Measurements from ENCODE around the gene EML3.
"Not testable (repeated sequence)": the region's sequence is repeated elsewhere in the genome, so short reads cannot be mapped to it uniquely, and the experiment has no call there.

Gene EML3
- 18.0 to 79.7 (median 44.6) reads per million in 18 experiments for total RNA-seq

DNA sequence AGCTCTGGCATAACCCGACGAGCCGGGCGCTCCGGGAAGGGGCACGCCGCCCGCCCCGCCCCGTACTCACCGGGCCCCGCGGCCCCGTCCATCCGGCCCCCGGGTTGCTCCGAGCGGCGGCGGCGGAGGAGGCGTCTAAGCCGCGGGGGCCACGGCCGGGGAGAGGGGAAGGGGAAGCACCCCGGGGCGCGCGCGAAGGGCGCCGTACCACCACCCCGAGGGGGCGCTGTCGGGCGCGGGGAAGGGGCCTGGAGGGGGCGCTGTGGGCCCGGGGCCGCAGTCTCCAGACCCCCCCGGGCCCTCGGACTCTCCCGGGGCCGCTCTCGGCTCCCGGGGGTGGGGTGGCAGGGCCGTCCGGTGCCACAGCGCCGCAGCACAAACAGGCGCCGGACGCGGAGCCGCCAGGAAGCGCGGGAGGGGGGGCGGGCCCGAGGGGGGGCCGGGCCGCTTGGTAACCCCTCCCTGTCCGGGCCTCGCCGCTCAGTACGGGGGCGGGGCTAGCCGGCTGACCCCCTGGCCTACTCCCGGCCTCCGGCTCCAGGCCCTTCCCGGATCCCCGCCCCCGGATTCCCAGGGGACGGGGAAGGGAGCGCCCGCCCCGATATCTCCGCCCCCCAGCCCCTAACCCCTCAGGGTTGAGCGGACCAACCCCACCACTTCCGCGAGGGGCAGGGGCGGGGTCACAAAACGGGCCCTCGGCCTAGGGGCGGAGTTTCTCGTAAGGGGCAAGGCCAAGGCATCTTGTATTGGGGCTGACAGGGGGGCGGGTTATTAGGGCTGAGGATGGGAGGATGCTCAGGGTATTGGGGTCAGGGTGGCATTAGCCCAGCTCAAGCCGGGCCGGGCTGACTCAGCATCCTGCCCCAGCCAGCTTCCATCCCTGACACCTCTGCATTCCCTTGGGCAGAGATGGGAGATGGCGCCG, at the start of gene EML3, which contains the start of gene ROM1:
TSS of gene EML3 (minus strand) at position 410 of the 925 bp plus-strand sequence. CDS start at position 92, 318 bp downstream.
TSS of gene ROM1 (plus strand) at position 892 of the 925 bp plus-strand sequence. CDS start at position 917, 25 bp downstream.
- peak; percentile 74 to 76 for DNase-seq

DNA sequence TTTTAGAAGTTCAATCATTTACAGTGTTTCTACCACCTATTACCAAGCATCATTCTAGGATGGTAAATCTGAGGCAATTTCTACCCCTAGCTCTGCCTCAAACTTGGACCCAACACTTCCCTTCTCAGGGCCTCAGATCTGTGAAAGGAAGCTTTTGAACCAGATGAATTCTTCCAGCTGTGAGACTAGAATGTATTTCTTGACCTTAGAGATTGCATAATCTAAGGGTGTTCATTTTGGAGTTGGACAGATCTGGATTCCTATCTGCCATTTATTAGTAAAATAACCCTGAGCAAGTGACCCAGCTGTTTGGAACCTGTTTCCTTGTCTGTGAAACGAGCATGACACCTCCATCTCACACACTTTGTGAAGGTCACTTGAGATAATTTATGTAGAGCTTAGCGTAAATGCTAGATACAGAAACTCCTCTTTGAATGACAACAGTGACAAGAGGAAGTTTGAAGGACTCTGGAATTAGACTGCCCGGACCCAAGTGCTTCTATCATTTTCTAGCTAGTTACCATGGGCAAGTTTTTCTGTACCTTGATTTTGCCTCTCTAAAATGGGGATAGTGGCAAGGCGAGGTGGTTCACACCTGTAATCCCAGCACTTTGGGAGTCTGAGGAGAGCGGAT, 44.3 kb upstream of the EML3 start:
- DNase-seq: no peak

- no peak for DNase-seq
Observed at GRCh38 chr11:62654297-62654696, 41.7 kb upstream of the EML3 start.

DNA sequence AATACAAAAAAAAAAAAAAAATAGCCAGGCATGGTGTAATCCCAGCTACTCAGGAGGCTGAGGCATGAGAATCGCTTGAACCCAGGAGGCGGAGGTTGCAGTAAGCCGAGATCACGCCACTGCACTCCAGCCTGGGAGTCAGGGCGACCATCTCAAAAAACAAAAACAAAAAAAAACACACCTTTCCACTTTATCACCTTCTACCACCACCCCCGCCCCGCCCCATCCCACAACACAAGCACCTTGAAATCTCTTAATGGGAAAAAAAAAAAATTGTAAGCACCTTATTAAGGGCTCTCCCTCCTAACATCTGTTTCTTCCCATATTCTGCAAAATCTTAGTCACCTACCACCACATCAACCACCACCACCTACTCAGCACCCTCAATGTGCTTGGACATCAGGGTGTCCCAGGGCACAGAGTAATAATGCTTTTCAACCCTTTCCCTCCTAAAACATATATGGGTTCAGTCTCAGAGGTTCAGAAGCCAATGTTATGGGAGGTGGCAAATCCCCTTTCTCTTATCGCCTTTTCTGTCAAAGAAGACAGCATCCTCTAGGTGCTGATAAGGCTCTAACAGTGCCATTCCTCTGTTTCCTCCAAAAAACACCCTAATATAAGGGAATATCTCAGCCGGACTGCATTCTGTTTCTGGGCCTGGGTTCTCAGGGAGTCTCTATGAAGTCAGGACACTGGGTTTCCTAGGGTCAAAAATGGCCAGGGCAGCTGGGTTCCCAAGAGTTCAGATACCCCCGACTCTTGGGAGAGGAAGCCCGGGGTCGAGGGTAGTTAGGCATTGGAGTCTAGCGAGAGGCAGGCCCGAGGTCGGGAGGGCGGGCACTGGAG, 39.8 kb upstream of the EML3 start:
- no peak for DNase-seq

- not testable (repeated sequence) for DNase-seq
Observed at GRCh38 chr11:62650283-62650682, 37.7 kb upstream of the EML3 start.

DNA sequence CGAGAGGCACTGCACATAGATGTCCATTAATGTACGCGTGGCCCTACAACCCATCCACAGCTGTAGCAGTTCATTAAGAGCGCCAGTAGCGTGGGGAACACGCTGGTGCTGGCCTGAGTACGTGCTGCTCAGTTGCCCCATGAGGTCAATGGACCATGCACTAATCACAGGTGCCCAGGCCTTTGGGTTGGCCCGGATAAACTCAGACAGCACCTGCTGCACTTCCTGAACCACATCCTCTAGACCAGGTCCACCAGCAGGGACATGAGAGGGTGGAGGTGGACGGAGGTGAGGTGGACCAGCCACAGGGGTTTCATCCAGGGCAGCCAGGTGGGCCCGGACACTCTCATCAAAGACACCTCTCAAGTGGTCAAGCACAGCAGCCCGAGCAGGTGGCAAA, 36.9 kb upstream of the EML3 start:
- no peak for DNase-seq

- no peak for DNase-seq
Observed at GRCh38 chr11:62648967-62649364, 36.4 kb upstream of the EML3 start.

GRCh38 chr11:62648185-62648966, 35.8 kb upstream of the EML3 start:
- DNase-seq: no peak

GRCh38 chr11:62647609-62648005, 35.0 kb upstream of the EML3 start:
- DNase-seq: no peak

- DNase-seq: no peak
Observed at GRCh38 chr11:62646825-62647608, 34.4 kb upstream of the EML3 start.

GRCh38 chr11:62645946-62646824, 33.6 kb upstream of the EML3 start, which contains the start of gene GANAB:
TSS of gene GANAB (minus strand) at chr11:62646613. CDS start at chr11:62646599, 14 bp downstream.
- DNase-seq: peak; percentile 98 to 99

- DNase-seq: peak in 1 of 2 donors; percentile 11
Observed at GRCh38 chr11:62645671-62645945, 33.0 kb upstream of the EML3 start.

GRCh38 chr11:62644220-62644619, 31.6 kb upstream of the EML3 start:
- DNase-seq: no peak

DNA sequence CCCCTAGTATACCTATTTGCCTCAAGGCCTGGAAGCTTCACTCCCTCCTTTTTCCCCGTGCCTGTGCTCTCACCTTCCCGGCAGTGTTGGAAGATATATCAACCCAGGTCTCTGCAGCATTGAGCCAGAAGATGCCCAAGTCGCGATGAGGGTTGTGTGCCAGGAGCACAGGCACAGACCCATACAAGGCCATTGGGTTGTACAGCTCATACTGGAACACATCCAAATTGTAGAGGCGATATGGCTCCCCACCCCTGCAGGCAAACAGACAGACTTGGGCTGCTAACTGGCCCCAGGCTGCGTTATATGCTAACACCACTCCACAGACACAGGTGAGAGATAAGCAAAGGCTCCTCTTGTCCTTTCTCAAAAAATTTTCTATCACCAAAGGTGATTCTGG, 19.9 kb upstream of the EML3 start:
- DNase-seq: no peak

DNA sequence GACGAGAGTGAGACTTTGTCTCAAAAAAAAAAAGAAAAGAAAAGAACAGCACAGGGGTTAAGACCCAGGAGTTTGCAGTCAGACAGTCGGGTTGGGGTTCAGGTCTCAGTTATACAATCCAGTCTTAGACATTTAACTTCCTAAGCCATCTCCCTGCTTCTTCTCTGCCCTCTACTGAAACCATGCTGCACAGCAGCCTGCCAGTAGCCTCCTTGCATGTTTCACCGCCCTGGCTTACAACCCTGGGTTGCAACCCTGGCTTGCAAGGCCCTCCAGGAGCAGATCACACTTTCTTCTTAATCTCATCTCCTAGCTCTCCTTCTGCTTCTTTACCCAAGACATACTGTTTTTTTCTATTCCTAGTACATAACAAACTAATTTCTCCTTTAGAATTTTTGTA, 15.1 kb upstream of the EML3 start:
- peak in 1 of 2 donors; percentile 16 for DNase-seq

DNA sequence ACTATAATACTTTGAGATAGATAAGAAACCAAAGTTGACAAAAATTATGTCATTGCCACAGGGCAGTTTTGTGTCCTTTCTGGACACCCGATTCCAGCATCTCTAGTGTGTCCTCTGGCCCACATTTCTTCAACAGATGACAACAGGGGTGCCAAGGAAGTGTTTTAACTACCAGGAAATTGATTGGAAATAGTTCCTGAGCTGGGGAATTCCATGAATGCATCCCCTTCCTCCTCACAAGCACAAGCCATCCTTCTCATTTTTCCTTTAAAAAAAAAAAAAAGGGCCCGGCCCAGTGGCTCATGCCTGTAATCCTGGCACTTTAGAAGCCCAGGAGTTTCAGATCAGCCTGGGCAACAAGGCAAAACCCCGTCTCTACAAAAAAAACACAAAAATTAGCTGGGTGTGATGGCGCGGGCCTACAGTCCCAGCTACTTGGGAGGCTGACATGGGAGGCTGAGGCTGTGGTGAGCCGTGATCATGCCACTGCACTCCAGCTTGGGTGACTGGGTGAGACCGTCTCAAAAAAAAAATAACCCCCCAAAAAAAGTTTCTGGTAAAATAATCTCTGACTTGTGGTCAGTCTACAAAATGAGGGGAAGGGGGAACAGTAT, 10.0 kb upstream of the EML3 start:
- DNase-seq: no peak

GRCh38 chr11:62621567-62622470, 9.2 kb upstream of the EML3 start, which contains the start of gene B3GAT3:
TSS of gene B3GAT3 (minus strand) at chr11:62621986. CDS start at chr11:62621947, 39 bp downstream.
- DNase-seq: peak; percentile 99

DNA sequence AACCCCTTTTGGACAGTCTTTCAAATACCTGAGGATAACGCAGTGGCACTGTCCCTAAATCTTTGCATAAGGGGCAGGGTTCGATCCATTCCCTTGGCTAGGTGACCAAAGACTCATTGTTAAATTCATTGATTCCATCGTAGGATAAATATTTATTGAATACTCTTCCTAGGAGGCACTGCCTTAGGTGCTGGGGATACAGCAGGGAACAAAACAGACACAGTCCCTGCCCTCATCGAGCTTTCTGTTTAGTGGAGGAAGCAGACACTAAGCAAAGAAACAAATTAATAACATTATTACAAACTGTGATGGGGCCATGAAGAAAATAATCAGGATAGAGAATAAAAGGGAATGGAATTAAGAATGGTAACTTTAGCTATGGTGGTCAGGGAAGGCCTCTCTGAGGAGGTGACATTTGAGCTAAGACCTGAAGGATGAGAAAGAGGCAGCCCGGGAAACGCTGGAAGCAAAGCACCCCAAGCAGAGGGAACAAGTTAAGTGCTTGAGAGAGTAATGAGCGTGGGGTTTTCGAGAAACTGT, 8.5 kb upstream of the EML3 start:
- DNase-seq: peak in 1 of 2 donors; percentile 12
